Measurements from ENCODE around the gene PPEF2.

GRCh38 chr4:75845992-75846391 is 56.3 kb downstream of the PPEF2 start:
- TF ChIP-seq CTCF (IDR thresholded peaks at IDR 0.05) (no peak), POLR2AphosphoS5 (IDR thresholded peaks at IDR 0.05) (no peak)

Measured in transverse colon (tissue), 4 donors.